ENCODE results near the gene GGT6. TPM values are rescaled to one million over a fixed set of nuclear protein-coding genes. Genes with fewer than 3 reads are reported as not detected.

Gene GGT6
- total RNA-seq, 2 experiments from 2014 or later = not detected

DNA sequence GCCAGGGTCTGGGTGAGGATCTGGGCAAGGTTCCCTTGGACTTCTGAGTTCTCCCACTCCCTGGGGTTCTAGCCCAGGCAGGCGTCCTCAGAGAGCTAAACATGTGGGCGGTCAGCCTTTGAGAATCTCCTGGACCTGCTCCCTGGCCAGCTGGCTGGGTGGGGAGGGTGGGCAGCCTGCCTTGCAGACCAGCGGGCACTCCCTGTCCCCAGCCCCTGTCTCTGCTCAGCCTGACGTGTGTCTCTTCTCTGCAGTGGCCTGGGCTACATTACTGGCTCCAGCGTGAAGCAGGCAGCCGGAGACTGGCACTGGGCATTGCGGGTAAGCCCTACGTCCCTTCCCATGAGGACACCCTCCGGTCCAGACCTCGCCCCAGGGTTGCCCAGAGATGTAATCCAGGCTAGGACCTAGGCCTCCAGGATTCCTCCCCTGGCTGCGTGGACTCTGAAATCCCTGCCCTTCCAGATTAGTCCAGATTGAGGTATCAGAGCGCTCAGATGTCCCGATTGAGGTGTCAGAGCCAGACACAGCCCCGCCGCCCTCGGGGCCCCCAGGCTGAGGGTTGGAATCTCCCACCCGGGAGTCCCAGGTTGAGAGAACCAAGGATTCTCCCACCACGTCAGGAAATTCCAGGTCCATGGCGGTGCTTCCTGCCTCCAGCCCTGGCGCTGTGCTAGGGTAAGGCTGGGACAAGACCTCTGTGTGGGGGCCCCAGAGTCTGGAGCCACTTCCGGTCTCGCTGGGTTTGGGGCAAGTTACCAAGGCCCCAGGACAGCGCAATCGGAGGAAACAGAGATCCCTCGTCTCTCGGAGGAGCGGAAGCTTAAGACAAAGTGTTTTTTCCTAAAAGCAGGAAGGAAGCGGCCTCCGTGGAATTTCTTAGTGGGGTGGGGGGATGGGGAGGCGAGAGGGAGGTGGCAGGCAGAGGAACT lies 29.3 kb downstream of the GGT6 start:
- H3K9me3 Mint-ChIP-seq = no peaks in the 10 kb centered on the region
- H3K27ac Mint-ChIP-seq = no peak overlapping the region
- CTCF ChIA-PET = no interaction called here
- no peak for DNase-seq
- no peak overlapping the region for H3K4me3 Mint-ChIP-seq
- no peaks in the 10 kb centered on the region for H3K36me3 Mint-ChIP-seq (ENCODE audit: low read depth)
- H3K4me1 Mint-ChIP-seq (ENCODE audit: low read depth) = peaks cover 2% of the 10 kb centered on the region
- H3K27me3 Mint-ChIP-seq (ENCODE audit: low read depth) = peaks cover 7% of the 10 kb centered on the region
- intact Hi-C loops (cut with micrococcal nuclease) = no loop called here

DNA sequence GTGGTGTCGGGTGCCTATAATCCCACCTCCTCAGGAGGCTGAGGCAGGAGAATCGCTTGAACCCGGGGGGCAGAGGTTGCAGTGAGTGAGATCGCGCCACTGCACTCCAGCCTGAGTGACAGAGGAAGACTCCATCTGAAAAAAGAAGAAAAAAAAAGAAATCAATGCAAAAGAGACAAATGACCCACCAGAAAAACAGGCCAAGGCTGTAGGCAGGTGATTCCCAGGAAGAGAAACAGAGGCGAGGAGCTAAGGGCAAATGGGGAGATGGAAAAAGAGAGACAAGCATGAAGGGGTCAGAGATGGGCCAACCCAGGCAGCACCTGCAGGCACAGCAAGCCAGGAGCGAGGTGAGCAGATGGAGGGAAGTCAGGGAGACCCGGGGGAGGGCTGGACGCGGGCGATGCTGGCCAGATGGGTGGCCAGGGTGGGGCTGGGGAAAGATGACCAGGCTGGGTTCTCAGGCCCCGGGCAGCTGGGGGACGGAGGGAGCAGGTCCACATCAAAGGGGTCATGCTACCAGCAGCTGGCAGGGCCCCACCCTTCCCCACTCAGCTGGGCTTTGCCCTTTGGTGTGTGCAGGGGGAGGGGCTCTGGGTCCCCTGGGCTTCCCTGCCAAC lies 30.7 kb downstream of the GGT6 start:
- Mint-ChIP-seq H3K27ac (no peak overlapping the region), H3K4me3 (no peak overlapping the region), H3K4me1 (ENCODE audit: low read depth) (peaks cover 2% of the 10 kb centered on the region), H3K27me3 (ENCODE audit: low read depth) (peaks cover 7% of the 10 kb centered on the region), H3K9me3 (no peaks in the 10 kb centered on the region), H3K36me3 (ENCODE audit: low read depth) (no peaks in the 10 kb centered on the region)
- CTCF ChIA-PET = interaction anchor here (0.6 kb wide), 1 partner anchor 21 kb away, joined by 3 read pairs; no protein-coding TSS in a partner anchor
- intact Hi-C loops (cut with micrococcal nuclease) = no loop called here
- no peak for DNase-seq

DNA sequence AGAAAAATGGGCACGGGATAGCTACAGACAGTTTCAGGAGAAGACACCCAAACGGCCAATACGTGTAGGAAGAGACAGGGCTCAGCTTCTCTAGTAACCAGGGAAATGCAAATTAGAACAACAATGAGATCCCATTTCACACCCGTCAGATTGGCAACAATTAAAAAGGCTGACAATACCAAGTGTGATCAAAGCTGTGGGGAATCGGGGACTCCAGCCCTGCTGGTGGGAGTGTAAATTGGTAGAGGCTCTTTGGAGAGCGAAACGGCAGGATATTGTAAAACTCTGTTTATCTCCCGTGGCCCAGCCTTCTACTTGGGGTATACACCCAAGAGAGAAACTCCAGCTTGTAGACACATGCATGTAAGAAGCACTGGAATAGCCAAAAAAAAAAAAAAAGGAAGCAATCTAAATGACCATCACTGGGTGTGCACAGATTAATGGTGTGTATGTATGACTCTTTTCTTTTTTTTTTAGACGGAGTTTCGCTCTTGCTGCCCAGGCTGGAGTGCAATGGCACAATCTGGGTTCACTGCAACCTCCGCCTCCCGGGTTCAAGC lies 32.7 kb downstream of the GGT6 start:
- intact Hi-C loops (cut with micrococcal nuclease) = no loop called here
- Mint-ChIP-seq H3K4me1 (ENCODE audit: low read depth) (no peaks in the 10 kb centered on the region), H3K27me3 (ENCODE audit: low read depth) (peaks cover 4% of the 10 kb centered on the region), H3K36me3 (ENCODE audit: low read depth) (no peaks in the 10 kb centered on the region), H3K4me3 (no peak overlapping the region), H3K9me3 (no peaks in the 10 kb centered on the region), H3K27ac (no peak overlapping the region)
- DNase-seq = no peak
- CTCF ChIA-PET = no interaction called here

DNA sequence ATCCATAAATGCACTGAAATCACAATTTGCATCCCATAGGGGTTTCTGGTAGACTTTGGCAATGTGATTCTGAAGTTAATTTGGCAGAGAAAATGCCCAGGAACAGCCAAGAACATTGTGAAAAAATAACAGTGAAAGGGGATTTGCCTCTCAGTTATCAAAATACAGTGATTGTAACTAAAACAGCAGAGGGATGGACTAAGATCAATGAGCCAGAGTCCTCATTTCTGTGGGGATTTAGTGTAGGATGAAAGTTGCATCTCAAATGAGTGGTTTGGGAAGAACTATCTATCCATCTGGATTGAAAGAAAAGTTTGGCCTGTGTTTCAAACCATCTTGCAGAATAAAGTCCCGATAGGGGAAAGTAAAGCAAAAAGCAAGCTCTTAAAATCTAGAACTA lies 33.2 kb downstream of the GGT6 start:
- CTCF ChIA-PET = interaction anchor here (0.6 kb wide), 1 partner anchor 26 kb away, joined by 3 read pairs; no protein-coding TSS in a partner anchor
- no peaks in the 10 kb centered on the region for H3K9me3 Mint-ChIP-seq
- no peak overlapping the region for H3K4me3 Mint-ChIP-seq
- no peak overlapping the region for H3K27ac Mint-ChIP-seq
- peaks cover 3% of the 10 kb centered on the region for H3K27me3 Mint-ChIP-seq (ENCODE audit: low read depth)
- H3K4me1 Mint-ChIP-seq (ENCODE audit: low read depth) = no peaks in the 10 kb centered on the region
- DNase-seq = no peak
- H3K36me3 Mint-ChIP-seq (ENCODE audit: low read depth) = no peaks in the 10 kb centered on the region
- intact Hi-C loops (cut with micrococcal nuclease) = no loop called here

DNA sequence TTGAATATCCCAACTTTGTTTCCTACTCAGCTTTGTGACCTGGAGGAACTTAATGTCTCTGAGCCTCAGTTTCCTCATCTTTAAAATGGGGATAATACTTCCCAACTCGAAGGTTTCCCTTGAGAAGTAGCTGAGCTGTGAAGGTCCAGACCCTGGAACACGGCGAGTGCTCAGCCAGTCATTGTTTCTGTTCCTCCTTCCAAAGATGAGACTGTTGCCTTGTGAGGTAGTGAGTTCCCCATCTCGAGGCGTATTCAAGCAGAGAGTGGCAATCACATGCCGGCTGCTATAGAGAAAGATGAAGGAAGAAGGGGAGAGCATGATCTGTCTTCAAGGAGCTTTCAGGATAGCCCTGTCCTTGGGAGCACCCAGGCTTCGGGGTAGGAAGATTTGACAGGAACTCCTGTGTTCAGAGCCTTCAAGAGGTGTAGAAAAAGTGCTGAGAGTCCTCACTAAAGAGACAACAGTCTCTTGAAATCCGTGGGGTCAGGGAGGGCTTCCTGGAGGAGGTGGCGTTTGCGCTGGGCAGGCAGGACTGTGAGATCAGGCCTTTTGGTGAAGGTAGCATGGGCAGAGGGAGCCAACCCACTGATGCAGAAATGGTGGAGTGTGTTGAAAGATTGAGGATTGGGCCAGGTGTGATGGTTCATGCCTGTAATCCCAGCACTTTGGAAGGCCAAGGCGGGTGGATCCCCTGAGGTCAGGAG lies 34.5 kb downstream of the GGT6 start:
- CTCF ChIA-PET = no interaction called here
- no peak for DNase-seq
- no peaks in the 10 kb centered on the region for H3K36me3 Mint-ChIP-seq (ENCODE audit: low read depth)
- H3K4me1 Mint-ChIP-seq (ENCODE audit: low read depth) = no peaks in the 10 kb centered on the region
- intact Hi-C loops (cut with micrococcal nuclease) = no loop called here
- H3K9me3 Mint-ChIP-seq = no peaks in the 10 kb centered on the region
- H3K27me3 Mint-ChIP-seq (ENCODE audit: low read depth) = no peaks in the 10 kb centered on the region
- H3K4me3 Mint-ChIP-seq = no peak overlapping the region
- H3K27ac Mint-ChIP-seq = no peak overlapping the region

DNA sequence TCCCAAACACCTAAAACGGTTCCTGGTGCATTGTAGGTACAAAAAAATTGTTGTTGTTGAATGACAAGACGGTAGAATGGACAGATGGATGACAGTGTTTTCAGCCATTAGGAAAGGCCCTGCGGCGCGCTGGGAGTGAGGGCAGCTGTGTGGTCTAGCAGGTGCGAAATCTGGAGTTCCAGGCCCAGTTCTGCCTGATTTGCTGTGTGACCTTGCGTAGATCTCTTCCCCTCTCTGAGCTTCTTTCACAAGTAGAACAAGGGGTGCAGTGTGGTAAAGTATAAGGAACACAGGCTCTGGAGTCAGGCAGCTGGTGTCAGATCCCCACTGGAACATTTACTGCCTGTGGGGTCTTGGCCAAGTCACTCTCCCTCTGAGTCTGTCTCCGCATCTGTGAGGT lies 36.4 kb downstream of the GGT6 start:
- intact Hi-C loops (cut with micrococcal nuclease) = no loop called here
- DNase-seq = no peak
- Mint-ChIP-seq H3K36me3 (ENCODE audit: low read depth) (no peaks in the 10 kb centered on the region), H3K4me3 (no peak overlapping the region), H3K27ac (no peak overlapping the region), H3K4me1 (ENCODE audit: low read depth) (no peaks in the 10 kb centered on the region), H3K27me3 (ENCODE audit: low read depth) (no peaks in the 10 kb centered on the region), H3K9me3 (no peaks in the 10 kb centered on the region)
- CTCF ChIA-PET = no interaction called here

DNA sequence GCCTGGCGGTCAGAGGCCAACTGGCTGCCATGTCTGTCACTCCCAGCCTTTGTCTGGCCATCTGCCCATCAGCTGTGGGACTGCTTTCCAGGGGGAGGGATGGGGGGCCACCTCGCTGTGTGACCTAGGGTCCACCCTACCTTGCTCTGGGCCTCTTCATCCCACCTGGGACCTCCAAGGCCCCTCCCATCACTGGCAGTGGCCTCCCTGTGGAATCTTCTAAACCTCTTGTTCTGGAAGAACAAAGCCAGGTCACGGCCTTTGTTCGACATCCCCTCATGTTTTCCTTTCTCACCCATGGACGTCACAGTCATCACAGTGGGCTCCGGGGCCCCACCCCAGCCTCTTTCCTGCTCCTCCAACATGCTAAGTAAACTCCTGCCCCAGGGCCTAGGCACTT lies 37.7 kb downstream of the GGT6 start:
- no peaks in the 10 kb centered on the region for H3K27me3 Mint-ChIP-seq (ENCODE audit: low read depth)
- intact Hi-C loops (cut with micrococcal nuclease) = no loop called here
- H3K36me3 Mint-ChIP-seq (ENCODE audit: low read depth) = no peaks in the 10 kb centered on the region
- no peak overlapping the region for H3K4me3 Mint-ChIP-seq
- H3K9me3 Mint-ChIP-seq = no peaks in the 10 kb centered on the region
- no peak overlapping the region for H3K27ac Mint-ChIP-seq
- DNase-seq = no peak
- no peaks in the 10 kb centered on the region for H3K4me1 Mint-ChIP-seq (ENCODE audit: low read depth)
- CTCF ChIA-PET = no interaction called here

DNA sequence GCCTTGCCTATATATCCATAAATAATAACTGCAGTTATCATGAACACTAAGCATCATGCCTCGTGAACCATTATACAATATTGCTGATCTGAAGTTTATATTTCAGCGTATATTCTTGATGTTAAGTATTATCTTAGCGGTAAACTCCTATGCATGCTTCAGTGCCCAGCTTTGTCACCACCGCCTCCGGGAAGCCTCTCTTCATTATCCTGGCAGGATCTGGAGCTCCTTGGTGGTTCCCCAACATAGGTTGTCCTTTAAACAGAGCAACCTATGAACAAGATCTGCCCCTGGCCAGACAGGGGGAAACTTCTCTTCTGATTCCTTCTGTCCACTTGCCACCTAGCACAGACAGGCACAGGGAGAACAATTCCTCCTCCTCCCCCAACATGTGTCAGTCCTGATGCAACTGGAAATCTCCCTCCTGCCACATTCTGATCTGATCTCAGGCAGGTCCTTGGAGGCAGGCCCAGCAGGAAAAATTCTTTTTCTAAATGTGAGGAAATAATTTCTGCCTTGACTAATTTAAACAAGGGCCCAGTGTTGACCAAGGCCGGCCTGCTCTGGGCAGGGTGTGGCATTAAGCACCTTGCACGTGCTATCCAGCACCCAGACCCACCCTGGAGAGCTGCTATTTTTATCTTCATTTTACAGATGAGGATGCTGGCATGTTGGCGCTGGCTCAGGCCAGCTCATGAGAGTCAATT lies 39.3 kb downstream of the GGT6 start:
- no peaks in the 10 kb centered on the region for H3K27me3 Mint-ChIP-seq (ENCODE audit: low read depth)
- H3K4me3 Mint-ChIP-seq = no peak overlapping the region
- H3K36me3 Mint-ChIP-seq (ENCODE audit: low read depth) = no peaks in the 10 kb centered on the region
- no peak overlapping the region for H3K27ac Mint-ChIP-seq
- H3K4me1 Mint-ChIP-seq (ENCODE audit: low read depth) = no peaks in the 10 kb centered on the region
- intact Hi-C loops (cut with micrococcal nuclease) = no loop called here
- DNase-seq = no peak
- CTCF ChIA-PET = interaction anchor here (0.7 to 1.5 kb wide), 2 partner anchors 44 to 121 kb away, joined by 3 to 4 read pairs; no protein-coding TSS in a partner anchor
- no peaks in the 10 kb centered on the region for H3K9me3 Mint-ChIP-seq

DNA sequence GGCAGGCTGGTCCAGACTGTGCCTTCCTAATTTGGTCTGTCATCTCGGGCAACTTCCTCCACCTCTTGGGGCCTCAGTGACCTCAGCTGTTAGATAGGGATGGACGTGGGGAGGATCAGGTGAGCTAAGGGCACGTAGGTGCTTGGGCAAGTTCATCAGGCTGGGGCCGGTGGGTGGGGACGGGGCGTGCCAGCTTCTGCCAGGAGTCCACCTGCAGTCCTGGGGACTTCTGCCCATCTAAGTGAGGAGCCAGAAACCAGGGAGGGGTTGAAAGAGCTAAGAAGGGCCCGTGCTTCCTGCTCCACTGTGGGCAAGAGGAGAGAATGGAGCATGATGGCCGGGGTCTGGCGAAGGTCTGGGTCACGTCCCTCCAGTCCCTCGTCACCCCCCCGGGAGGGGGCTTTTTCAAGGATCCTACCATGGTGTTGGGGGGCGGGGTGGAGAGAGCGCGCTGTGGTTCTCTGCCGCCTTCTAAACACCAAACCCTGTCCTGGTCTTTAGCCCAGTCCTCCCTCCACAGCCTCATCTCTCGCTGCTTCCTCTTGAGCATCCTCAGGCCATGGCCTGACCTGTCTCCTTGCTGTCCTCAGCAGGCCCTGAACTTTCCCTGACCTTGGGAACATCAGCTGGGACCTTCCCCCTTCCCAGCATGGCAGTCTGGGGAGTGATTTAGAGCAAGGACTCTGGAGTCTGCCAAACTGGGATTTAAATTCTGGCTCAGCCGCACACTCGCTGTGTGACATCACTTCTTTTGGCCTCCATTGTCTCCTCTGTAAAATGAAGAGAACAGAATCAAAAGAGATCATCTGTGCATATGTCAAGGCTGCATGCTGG lies 40.1 kb downstream of the GGT6 start:
- no peak for DNase-seq
- Mint-ChIP-seq H3K9me3 (no peaks in the 10 kb centered on the region), H3K27ac (no peak overlapping the region), H3K27me3 (ENCODE audit: low read depth) (no peaks in the 10 kb centered on the region), H3K4me3 (no peak overlapping the region), H3K36me3 (ENCODE audit: low read depth) (no peaks in the 10 kb centered on the region), H3K4me1 (ENCODE audit: low read depth) (no peaks in the 10 kb centered on the region)
- intact Hi-C loops (cut with micrococcal nuclease) = no loop called here
- CTCF ChIA-PET = interaction anchor here (1.5 kb wide), 1 partner anchor 45 kb away, joined by 4 read pairs; no protein-coding TSS in a partner anchor

DNA sequence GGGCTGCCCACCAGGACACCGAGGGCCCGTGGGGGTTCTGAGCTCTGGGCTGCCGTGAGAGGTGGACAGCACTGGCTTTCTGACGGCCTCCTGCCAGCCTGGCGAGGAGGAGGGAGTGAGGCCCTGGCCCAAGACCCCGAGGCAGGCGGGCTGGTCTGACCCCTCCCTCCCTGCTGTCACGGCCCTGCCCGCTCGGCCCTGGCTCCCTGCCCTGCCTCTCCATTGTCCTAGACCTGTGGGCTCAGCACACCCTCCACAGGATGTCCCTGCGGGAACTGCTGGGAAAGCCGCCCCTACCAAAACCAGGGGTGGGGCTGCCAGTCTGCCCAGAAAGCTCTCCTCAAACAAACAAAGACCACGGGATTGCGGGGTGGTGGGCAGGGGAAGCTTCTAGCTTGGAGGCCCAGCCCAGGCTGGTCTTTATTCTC lies 41.0 kb downstream of the GGT6 start:
- no peak for DNase-seq
- H3K27ac Mint-ChIP-seq = no peak overlapping the region
- H3K4me1 Mint-ChIP-seq (ENCODE audit: low read depth) = no peaks in the 10 kb centered on the region
- H3K27me3 Mint-ChIP-seq (ENCODE audit: low read depth) = no peaks in the 10 kb centered on the region
- no peak overlapping the region for H3K4me3 Mint-ChIP-seq
- intact Hi-C loops (cut with micrococcal nuclease) = no loop called here
- no peaks in the 10 kb centered on the region for H3K36me3 Mint-ChIP-seq (ENCODE audit: low read depth)
- H3K9me3 Mint-ChIP-seq = no peaks in the 10 kb centered on the region
- CTCF ChIA-PET = no interaction called here

DNA sequence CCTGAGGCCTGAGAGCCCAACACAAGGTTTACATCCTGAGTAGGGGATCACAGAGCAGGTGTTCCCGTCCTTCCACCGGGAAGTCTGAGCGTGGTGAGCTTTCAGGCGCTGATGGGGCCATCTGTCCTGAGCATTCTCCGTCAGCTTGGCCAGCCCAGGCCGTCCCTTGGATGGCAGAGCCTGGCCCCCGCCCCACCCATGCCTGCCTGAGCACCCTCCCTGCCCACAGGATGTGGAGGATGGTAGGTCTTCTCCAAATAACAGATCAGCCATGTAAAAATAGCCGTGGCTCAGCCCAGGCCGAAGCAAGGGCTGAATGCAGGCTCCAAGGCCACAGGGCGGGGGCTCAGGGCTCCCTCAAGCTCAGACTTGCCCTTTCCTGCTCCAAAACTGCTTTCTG lies 41.5 kb downstream of the GGT6 start:
- Mint-ChIP-seq H3K27me3 (ENCODE audit: low read depth) (no peaks in the 10 kb centered on the region), H3K9me3 (no peaks in the 10 kb centered on the region), H3K36me3 (ENCODE audit: low read depth) (no peaks in the 10 kb centered on the region), H3K4me3 (no peak overlapping the region), H3K4me1 (ENCODE audit: low read depth) (no peaks in the 10 kb centered on the region), H3K27ac (no peak overlapping the region)
- DNase-seq = no peak
- intact Hi-C loops (cut with micrococcal nuclease) = no loop called here
- CTCF ChIA-PET = no interaction called here

All from activated naive CD4-positive, alpha-beta T cell treated with anti-CD3 and anti-CD28 coated beads for 36 hours (primary cell).